Adrenal gland (tissue), 5 donors: ENCODE results near the gene SLC66A1.

Source experiments
- POLR2A ChIP-seq, 2 donors: fragments of 450-650 bp; IDR thresholded peaks; one replicate each; pipeline ENCODE4 v1.6.1; 2017; ENCODE audit warnings: antibody characterized with exemption in 2 of 2, mild to moderate bottlenecking in 2 of 2, moderate library complexity in 1 of 2
- TF ChIP-seq, protein P1 (sequence below), 6 experiments: fragments of 450-650 bp in 4 of 6; fragments of 200-600 bp in 2 of 6; sonication (generic) in 1 of 6; IDR thresholded peaks; 1 replicate in 5 of 6; 2 replicates in 1 of 6; pipeline versions ENCODE4 v1.5.1 to v1.8.0; 2016 to 2021; ENCODE audit warnings: antibody characterized with exemption in 6 of 6, mild to moderate bottlenecking in 2 of 6, moderate library complexity in 1 of 6
- donor health status: DM: no; HTN: no; CAD: no.

DNA sequence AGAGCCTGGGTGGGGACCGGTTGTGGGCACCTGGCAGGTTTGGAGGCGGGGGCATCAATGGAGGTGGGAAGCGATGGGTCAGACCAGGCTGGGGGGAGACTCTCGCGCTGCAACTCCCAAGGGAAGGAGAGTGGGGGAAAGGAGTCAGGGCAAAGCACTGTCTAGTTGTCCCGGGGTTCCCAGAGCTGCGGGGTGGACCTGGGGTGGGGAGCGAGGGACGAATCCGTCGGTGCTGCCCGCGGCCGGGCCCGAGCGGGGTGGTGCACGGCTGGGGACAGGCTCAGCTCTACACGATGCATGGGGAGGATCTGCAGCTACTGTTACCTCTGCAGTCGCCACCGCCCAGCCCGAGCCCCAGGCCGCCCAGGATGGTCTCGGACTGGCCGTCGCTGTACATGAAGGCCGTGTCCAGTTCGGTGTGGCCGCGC, 609 bp upstream of the SLC66A1 start:
- TF ChIP-seq POLR2A (IDR thresholded peaks at IDR 0.05): no peak
- TF ChIP-seq, protein P1, sequence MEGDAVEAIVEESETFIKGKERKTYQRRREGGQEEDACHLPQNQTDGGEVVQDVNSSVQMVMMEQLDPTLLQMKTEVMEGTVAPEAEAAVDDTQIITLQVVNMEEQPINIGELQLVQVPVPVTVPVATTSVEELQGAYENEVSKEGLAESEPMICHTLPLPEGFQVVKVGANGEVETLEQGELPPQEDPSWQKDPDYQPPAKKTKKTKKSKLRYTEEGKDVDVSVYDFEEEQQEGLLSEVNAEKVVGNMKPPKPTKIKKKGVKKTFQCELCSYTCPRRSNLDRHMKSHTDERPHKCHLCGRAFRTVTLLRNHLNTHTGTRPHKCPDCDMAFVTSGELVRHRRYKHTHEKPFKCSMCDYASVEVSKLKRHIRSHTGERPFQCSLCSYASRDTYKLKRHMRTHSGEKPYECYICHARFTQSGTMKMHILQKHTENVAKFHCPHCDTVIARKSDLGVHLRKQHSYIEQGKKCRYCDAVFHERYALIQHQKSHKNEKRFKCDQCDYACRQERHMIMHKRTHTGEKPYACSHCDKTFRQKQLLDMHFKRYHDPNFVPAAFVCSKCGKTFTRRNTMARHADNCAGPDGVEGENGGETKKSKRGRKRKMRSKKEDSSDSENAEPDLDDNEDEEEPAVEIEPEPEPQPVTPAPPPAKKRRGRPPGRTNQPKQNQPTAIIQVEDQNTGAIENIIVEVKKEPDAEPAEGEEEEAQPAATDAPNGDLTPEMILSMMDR (IDR thresholded peaks at IDR 0.05): no peak
